Epithelial cell of esophagus (primary cell): ENCODE data around the gene IFI35.

ENCODE experiments used
- DNase-seq: peaks from one replicate; pipeline ENCODE4 v3.0.0; 2010; ENCODE audit warnings: low read depth
- H3K4me3 ChIP-seq: 2 replicates; pipeline ENCODE4 v1.5.1; 2011; ENCODE audit warnings: mild to moderate bottlenecking, low read length, control low read depth
- TF ChIP-seq, protein P1 (sequence below): IDR thresholded peaks from 2 replicates; pipeline ENCODE4 v1.5.1; 2011; ENCODE audit warnings: low read depth, mild to moderate bottlenecking, low read length, control low read depth, inconsistent platforms; ENCODE audit not compliant: insufficient read depth; ENCODE audit errors: missing control alignments

Gene IFI35

DNA sequence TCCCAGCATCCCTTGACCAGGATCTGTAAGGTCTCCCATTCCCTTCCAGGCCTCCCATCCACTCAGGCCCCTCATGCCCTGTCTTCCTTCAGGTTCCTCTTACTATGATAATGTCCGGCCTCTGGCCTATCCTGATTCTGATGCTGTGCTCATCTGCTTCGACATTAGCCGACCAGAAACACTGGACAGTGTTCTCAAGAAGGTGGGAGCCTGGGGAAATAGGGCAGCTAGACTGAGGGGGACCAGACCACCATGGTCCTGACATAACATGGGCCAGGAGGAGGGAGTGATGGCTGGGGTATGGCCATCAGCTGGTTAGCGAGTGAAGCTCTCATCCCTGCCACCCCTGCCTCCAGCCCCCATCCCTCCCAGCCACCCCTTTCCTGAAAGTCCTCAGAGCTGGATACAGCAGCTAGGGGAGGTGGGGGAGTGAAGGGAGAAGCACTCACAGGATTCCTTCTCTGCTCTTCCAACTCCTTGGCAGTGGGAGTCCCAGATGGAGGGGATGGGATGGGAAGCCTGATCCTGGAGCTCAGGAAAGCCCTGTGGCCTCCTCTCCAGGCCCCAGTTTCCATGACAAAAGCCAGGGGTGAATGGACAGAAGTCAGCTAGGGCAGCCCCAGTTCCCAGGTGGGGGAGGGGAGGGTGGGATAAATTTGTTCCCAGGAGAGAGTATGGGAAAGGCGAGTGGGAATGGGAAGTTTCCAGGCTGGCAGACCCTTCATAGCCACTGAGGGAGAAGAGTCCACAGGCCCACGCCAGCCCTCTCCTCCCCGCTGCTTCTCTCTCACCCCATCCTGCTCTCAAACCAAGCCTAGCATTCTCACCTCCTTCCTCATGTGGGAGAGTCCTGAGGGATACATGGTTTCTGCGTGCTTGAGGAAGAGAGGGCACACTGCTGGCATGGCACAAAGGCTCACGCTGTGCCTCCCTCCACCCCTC is 20.8 kb downstream of the IFI35 start:
- no peak overlapping the region for H3K4me3 ChIP-seq
- DNase-seq = no peak
- TF ChIP-seq, protein P1, sequence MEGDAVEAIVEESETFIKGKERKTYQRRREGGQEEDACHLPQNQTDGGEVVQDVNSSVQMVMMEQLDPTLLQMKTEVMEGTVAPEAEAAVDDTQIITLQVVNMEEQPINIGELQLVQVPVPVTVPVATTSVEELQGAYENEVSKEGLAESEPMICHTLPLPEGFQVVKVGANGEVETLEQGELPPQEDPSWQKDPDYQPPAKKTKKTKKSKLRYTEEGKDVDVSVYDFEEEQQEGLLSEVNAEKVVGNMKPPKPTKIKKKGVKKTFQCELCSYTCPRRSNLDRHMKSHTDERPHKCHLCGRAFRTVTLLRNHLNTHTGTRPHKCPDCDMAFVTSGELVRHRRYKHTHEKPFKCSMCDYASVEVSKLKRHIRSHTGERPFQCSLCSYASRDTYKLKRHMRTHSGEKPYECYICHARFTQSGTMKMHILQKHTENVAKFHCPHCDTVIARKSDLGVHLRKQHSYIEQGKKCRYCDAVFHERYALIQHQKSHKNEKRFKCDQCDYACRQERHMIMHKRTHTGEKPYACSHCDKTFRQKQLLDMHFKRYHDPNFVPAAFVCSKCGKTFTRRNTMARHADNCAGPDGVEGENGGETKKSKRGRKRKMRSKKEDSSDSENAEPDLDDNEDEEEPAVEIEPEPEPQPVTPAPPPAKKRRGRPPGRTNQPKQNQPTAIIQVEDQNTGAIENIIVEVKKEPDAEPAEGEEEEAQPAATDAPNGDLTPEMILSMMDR = no peak

DNA sequence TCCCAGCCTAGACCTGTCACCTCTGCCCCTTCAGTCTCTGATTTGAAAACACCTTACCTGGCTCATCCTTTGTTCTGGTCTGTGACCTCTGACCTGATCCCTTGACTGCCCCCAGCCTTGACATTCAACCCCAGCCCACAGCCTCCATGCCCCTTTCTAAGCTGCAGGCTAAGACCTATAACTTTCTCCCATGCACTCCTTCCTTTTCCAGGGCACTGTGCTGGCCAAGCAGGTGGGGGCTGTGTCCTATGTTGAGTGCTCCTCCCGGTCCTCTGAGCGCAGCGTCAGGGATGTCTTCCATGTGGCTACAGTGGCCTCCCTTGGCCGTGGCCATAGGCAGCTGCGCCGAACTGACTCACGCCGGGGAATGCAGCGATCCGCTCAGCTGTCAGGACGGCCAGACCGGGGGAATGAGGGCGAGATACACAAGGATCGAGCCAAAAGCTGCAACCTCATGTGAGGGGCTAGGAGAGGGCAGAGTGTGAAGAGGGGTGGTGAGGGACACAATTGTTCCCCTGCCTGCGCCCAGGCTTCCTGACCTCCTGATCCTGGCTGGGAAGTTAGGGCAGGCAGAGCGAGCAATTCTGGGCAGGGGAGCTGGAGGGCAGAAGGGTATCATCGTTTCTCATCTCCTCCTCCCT is 21.8 kb downstream of the IFI35 start:
- no peak overlapping the region for H3K4me3 ChIP-seq
- TF ChIP-seq, protein P1 = no peak
- DNase-seq = no peak

DNA sequence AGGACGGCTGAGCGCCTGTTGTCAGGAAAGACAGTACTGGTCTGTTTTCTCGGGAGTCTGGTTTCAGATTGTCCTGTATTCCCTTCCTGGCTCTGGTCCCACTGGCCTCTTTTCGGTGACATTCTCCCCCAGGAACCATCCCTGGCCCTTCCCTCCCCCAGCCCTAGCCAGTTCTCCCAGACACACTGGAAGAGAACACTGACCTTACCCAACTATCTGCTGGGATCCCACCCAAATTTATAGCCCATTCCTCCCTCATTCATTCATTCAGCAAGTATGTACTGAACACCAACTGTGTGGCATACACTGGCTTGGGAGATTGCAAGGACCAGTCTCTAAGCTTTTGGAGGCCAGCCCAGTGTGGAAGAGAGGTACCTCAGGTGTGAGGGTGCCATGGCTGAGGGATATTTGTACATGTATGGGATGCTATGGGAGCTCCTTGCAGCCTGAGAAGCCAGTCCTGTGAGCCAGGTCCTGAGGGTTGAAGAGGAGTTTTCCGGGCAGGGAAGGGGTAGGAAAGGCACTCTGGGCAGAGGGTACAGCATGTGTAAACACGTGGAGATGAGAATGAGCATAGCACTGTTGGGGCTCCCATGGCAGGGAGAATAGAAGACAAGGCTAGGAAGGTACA is 23.7 kb downstream of the IFI35 start:
- no peak overlapping the region for H3K4me3 ChIP-seq
- TF ChIP-seq, protein P1 = no peak
- DNase-seq = no peak

DNA sequence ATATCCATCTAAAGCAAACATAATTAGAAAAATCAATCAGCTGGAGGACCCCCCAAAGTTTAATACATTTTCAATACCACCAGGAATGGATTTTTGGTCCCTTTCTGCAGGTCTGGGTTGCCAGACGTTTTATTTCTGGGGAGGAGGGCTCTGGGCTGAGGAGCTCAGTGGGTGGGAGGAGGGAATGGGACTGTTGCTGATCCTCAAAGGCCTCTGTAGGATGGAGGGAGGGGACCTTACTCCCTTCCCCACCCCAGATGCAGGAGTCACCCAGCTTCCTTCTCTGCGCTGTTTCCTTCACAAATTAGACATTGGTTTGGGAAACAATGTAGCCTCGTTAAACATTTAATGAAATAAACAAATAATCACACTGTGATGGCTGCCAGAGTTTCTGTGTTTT is 25.1 kb downstream of the IFI35 start:
- TF ChIP-seq, protein P1 = no peak
- DNase-seq = no peak

DNA sequence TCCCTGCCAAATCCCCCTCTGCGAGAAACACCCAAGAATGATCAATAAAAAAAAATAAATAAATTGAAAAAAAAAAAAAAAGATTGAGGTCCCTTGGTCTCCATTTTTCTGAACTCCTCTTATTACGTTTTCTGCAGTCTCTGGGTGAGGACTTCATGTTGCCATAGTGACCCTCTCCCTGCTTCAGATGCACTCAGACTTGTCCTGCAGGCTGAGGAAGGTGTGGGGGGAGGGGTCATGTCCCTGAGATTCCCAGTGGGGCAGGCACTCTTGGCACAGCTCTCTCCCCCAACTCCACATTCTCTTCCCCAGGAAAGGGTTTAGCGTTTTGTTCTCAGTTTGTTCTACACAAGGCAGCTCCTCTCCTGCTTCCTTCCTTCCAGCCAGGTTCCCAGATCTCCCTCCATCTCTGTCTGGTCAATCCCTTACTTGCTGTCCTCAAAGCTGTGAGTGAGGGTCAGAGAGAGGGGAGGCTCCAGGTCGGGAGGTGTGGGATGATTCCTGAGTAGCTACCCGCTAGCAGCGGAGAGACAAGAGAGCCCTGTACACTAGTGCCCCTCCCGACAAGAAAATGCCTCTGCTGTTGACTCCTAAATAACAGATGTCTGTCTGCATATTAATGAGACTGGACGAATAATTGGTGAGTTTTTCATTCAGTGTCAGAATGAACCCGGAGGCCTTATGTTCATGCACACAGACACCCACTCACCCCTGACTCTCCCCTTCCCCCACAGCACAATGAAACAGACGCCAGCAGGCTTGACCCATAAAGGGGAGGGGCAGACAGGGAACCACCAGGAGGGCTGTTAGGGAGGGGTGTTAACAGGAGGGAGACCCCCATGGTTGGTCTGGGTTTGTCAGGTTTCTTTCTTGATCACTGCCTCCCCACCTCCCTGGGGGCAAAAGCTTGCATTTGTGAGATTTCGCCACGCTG is 27.6 kb downstream of the IFI35 start:
- H3K4me3 ChIP-seq = no peak overlapping the region
- TF ChIP-seq, protein P1 = no peak
- DNase-seq = no peak

More for the DNA sequence above, 25.1 kb downstream of the IFI35 start:
- H3K4me3 ChIP-seq = no peak overlapping the region

DNA sequence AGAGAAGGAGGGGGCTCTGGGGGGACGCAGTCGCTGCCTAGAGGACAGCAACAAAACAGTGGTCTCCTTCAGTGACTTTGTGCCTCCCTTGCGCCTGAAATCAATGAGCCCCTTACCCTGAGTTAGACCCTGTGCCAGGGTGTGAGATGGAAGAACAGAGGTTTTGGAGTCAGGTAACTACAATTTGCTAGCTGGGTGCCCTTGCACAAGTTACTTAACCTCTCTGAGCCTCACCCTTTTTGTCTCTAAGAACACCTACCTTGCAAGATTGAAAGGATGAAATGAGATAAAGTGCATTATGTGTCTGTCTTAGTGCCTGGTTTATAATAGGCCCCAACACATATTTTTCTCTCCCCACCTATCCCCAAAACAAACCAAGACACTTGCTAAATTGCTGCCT is 28.3 kb downstream of the IFI35 start:
- no peak overlapping the region for H3K4me3 ChIP-seq
- no peak for DNase-seq

More for the DNA sequence above, 28.3 kb downstream of the IFI35 start:
- TF ChIP-seq, protein P1 = no peak
